Esophagus squamous epithelium (tissue), 5 donors: ENCODE measurements around the gene SAMD3. TPM values are rescaled to one million over a fixed set of nuclear protein-coding genes. Genes with fewer than 3 reads are reported as not detected.

Source experiments
- DNase-seq: peaks from one replicate; lab custom pipeline; 2025; lab: John Stamatoyannopoulos, UW
- H3K27ac ChIP-seq, 4 donors: fragments of 200-600 bp; sonication (generic); one replicate each; pipeline ENCODE4 v1.5.1; 2016 to 2019; ENCODE audit warnings: mild to moderate bottlenecking in 1 of 4
- H3K27me3 ChIP-seq, 4 donors: fragments of 200-600 bp; sonication (generic); 1 replicate in 3 of 4; 2 replicates in 1 of 4; pipeline versions ENCODE4 v1.5.1 to v1.6.0; 2017 to 2021; ENCODE audit warnings: antibody characterized with exemption in 1 of 4
- H3K36me3 ChIP-seq, 3 donors: fragments of 200-600 bp; sonication (generic); one replicate each; pipeline ENCODE4 v1.5.1; 2016 to 2019
- H3K4me1 ChIP-seq, 3 donors: fragments of 200-600 bp; sonication (generic); one replicate each; pipeline ENCODE4 v1.5.1; 2017 to 2019
- H3K4me3 ChIP-seq, 4 donors: fragments of 200-600 bp; sonication (generic); 1 replicate in 3 of 4; 2 replicates in 1 of 4; pipeline ENCODE4 v1.5.1; 2016 to 2019; ENCODE audit warnings: mild to moderate bottlenecking in 2 of 4, moderate library complexity in 1 of 4
- H3K9me3 ChIP-seq, 3 donors: fragments of 200-600 bp; sonication (generic); one replicate each; pipeline ENCODE4 v1.5.1; 2016 to 2019
- CTCF ChIP-seq, 6 experiments: fragments of 450-650 bp in 4 of 6; fragments of 200-600 bp in 2 of 6; sonication (generic) in 2 of 6; IDR thresholded peaks; one replicate each; pipeline ENCODE4 v1.5.1; 2016 to 2019; ENCODE audit warnings: antibody characterized with exemption in 6 of 6, mild to moderate bottlenecking in 4 of 6, moderate library complexity in 4 of 6
- POLR2A ChIP-seq, 4 donors: fragments of 450-650 bp; IDR thresholded peaks; one replicate each; pipeline ENCODE4 v1.6.1; 2017; ENCODE audit warnings: antibody characterized with exemption in 4 of 4, mild to moderate bottlenecking in 4 of 4, moderate library complexity in 3 of 4
- WGBS, 2 donors: methylation state at CpG; one replicate each; pipeline ENCODE4 v1.1.5; 2018; 5-methylcytosine and 5-hydroxymethylcytosine counted together
- intact Hi-C: fragments of 100-400 bp; cut with DNase I; formaldehyde crosslinking; loops from one replicate; pipeline ENCODE4 v1.15.0; 2022
- total RNA-seq, 4 donors: library from RNA; depleted of rRNA; stranded (reverse); fragments of >200 nt; gene quantifications; one replicate each; pipeline ENCODE4 v1.1.0, GENCODE V29; 2016
- donor health status: DM: yes; HTN: yes; CAD: no.

SAMD3 gene
- total RNA-seq, 4 donors from 2014 or later: 0.12 to 3.8 (median 0.67) TPM

DNA sequence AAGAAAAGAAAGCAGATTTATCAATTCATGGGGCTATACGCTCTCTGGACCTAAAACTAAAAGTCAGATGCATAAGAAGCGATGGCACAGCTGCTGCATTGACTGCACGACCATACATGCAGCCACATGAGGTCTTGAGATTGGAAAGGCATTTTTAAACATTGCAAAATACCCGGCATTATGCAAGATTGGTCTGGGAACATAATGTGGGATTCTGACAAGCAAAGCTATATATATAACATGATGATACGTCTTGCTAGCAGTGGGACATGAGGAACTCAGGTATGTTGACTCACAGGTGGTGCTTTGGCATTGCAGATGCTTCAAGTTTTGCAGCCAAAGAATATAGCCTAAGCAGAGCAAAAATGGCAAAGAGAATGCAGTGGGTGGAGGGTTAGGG, 55.1 kb downstream of the SAMD3 start:
- no peaks in the 10 kb centered on the region for H3K27me3 ChIP-seq
- H3K4me1 ChIP-seq: no peaks in the 10 kb centered on the region
- DNase-seq: no peak
- H3K4me3 ChIP-seq: no peak overlapping the region
- no peaks in the 10 kb centered on the region for H3K36me3 ChIP-seq
- H3K27ac ChIP-seq: no peak overlapping the region
- 33 to 34% methylated on average over 5 of the region's 5 CpGs for WGBS, 2 donors
- H3K9me3 ChIP-seq: no peaks in the 10 kb centered on the region
- intact Hi-C loops: no loop called here
- TF ChIP-seq CTCF (IDR thresholded peaks at IDR 0.05) (no peak), POLR2A (IDR thresholded peaks at IDR 0.05) (no peak)

GRCh38 chr6:130164251-130164650, 58.5 kb downstream of the SAMD3 start:
- no peak overlapping the region for H3K4me3 ChIP-seq
- no peaks in the 10 kb centered on the region for H3K36me3 ChIP-seq
- intact Hi-C loops: no loop called here
- H3K4me1 ChIP-seq: peaks cover 0 to 28% (median 0%) of the 10 kb centered on the region in 3 donors
- H3K9me3 ChIP-seq: no peaks in the 10 kb centered on the region
- no peak for TF ChIP-seq POLR2A (IDR thresholded peaks at IDR 0.05)
- TF ChIP-seq CTCF (IDR thresholded peaks at IDR 0.05): no peak
- no peak for DNase-seq
- H3K27ac ChIP-seq: no peak overlapping the region
- WGBS, 2 donors: 65 to 73% methylated on average over 4 of the region's 4 CpGs
- H3K27me3 ChIP-seq: no peaks in the 10 kb centered on the region

- H3K36me3 ChIP-seq: no peaks in the 10 kb centered on the region
- 61 to 86% methylated on average over 2 of the region's 2 CpGs for WGBS, 2 donors
- peaks cover 0 to 29% (median 0%) of the 10 kb centered on the region in 3 donors for H3K4me1 ChIP-seq
- no peaks in the 10 kb centered on the region for H3K27me3 ChIP-seq
- peaks cover 0 to 5% (median 0%) of the 10 kb centered on the region in 3 donors for H3K9me3 ChIP-seq
- TF ChIP-seq CTCF (IDR thresholded peaks at IDR 0.05): no peak
- TF ChIP-seq POLR2A (IDR thresholded peaks at IDR 0.05): no peak
- no peak for DNase-seq
- no peak overlapping the region for H3K27ac ChIP-seq
- intact Hi-C loops: no loop called here
- H3K4me3 ChIP-seq: no peak overlapping the region
Measured at GRCh38 chr6:130163266-130163665, 59.5 kb downstream of the SAMD3 start.

DNA sequence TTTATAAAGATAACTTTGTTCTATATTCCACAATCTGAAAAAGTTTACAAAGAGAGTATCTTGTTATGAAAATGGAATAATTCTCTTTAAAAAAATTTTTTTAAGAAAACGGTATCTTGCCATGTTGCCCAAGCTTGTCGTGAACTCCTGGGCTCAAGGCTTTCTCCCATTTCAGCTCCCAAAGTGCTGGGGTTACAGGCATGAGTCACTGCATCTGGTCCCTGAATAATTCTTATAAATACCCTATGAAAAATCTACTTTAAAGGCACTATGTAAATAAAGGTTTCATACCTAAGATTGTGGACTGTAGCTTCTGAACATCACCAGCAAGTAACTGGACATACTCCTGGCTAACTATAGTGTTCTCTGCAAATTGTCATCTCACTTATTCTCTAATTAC, 60.3 kb downstream of the SAMD3 start:
- peaks cover 0 to 29% (median 0%) of the 10 kb centered on the region in 3 donors for H3K4me1 ChIP-seq
- TF ChIP-seq POLR2A (IDR thresholded peaks at IDR 0.05) (no peak), CTCF (IDR thresholded peaks at IDR 0.05) (no peak)
- H3K9me3 ChIP-seq: peaks cover 0 to 5% (median 0%) of the 10 kb centered on the region in 3 donors
- H3K36me3 ChIP-seq: no peaks in the 10 kb centered on the region
- WGBS, 2 donors: 54 to 63% methylated on average over 2 of the region's 2 CpGs
- intact Hi-C loops: no loop called here
- no peak for DNase-seq
- no peak overlapping the region for H3K4me3 ChIP-seq
- no peaks in the 10 kb centered on the region for H3K27me3 ChIP-seq
- peak overlapping the region in 2 of 4 donors; percentile 5 to 54 for H3K27ac ChIP-seq

DNA sequence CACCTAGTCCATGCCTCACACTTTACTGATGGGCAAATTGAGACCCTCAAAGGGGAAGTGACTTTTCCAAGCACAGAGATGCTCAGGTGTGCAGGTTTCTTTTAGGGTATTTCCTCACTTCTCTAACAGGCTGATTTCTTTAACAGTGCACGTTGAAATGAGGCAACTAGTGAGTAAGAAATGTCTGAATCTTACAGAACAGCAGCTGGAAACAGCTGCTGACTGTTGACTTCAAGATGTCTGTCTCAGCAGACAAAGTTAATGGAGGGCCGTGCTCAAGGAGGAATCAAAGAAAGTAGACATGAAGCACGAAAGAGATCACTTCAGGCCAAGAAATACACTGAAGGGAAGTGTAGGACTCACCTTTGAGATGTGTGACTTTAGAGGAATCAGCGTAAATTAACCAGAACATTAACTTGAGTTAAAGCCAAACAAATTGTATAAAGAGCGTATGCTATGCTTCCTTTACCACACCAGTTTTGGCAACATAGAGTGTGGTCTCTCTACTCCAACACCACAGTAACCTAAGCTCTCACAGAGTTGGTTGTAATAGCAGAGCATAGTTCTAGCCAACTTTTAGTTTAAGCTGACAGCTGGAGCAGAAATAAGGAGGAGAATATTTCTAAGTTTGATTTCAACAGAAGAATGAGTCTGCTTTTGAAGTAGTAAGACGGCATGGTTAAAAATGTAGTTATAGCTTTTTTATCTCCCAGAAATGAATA, 60.9 kb downstream of the SAMD3 start:
- 25 to 37% methylated on average over 6 of the region's 6 CpGs for WGBS, 2 donors
- H3K27ac ChIP-seq: peak overlapping the region in 3 of 4 donors; percentile 5 to 54 (median 44)

More for the DNA sequence above, 60.9 kb downstream of the SAMD3 start:
- DNase-seq: no peak
- Histone ChIP-seq H3K9me3 (peaks cover 0 to 5% (median 0%) of the 10 kb centered on the region in 3 donors), H3K36me3 (no peaks in the 10 kb centered on the region), H3K4me3 (no peak overlapping the region), H3K4me1 (peaks cover 0 to 29% (median 0%) of the 10 kb centered on the region in 3 donors), H3K27me3 (no peaks in the 10 kb centered on the region)
- TF ChIP-seq POLR2A (IDR thresholded peaks at IDR 0.05) (no peak), CTCF (IDR thresholded peaks at IDR 0.05) (no peak)
- intact Hi-C loops: no loop called here
